Activated effector memory CD4-positive, alpha-beta T cell treated with anti-CD3 and anti-CD28 coated beads, Interleukin-2, amount 50 U/mL, for 16 hours (primary cell): ENCODE results near the gene GTF2F1.
"Not testable (repeated sequence)": the region's sequence is repeated elsewhere in the genome, so short reads cannot be mapped to it uniquely, and the experiment has no call there.

Source experiments
- DNase-seq: peaks from one replicate; pipeline ENCODE4 v3.0.0-alpha.2; 2020

The GTF2F1 gene

GRCh38 chr19:6383188-6383587, 9.8 kb downstream of the GTF2F1 start:
- no peak for DNase-seq

- DNase-seq: no peak
These were observed 11.8 kb downstream of the GTF2F1 start for GRCh38 chr19:6381030-6381750.

- no peak for DNase-seq
These were observed 13.2 kb downstream of the GTF2F1 start for GRCh38 chr19:6379744-6380143.

- DNase-seq: no peak
These were observed 14.5 kb downstream of the GTF2F1 start for GRCh38 chr19:6378486-6378885.

- peak; percentile 37 for DNase-seq
These were observed 14.9 kb downstream of the GTF2F1 start for GRCh38 chr19:6378041-6378440.

GRCh38 chr19:6376512-6377190, 16.3 kb downstream of the GTF2F1 start:
- peak; percentile 52 for DNase-seq

GRCh38 chr19:6375411-6376010, 17.5 kb downstream of the GTF2F1 start, which contains the start of gene PSPN:
TSS of gene PSPN (minus strand) at chr19:6375933. CDS start at chr19:6375849, 84 bp downstream.
- DNase-seq: peak; percentile 64

- DNase-seq: peak; percentile 57
These were observed 18.1 kb downstream of the GTF2F1 start for GRCh38 chr19:6374711-6375410.

GRCh38 chr19:6374161-6374709, 18.7 kb downstream of the GTF2F1 start:
- DNase-seq: peak; percentile 65

GRCh38 chr19:6373813-6374108, 19.2 kb downstream of the GTF2F1 start:
- DNase-seq: no peak

GRCh38 chr19:6373096-6373812, 19.7 kb downstream of the GTF2F1 start:
- DNase-seq: peak; percentile 99

- peak; percentile 98 for DNase-seq
These were observed 20.3 kb downstream of the GTF2F1 start, which contains the start of gene ALKBH7 for GRCh38 chr19:6372594-6373095. TSS of gene ALKBH7 (plus strand) at chr19:6372794. CDS start at chr19:6372821, 27 bp downstream.

GRCh38 chr19:6364353-6364752, 28.6 kb downstream of the GTF2F1 start:
- DNase-seq: no peak

GRCh38 chr19:6362351-6362801, 30.6 kb downstream of the GTF2F1 start:
- DNase-seq: peak; percentile 75

GRCh38 chr19:6362027-6362350, 31.0 kb downstream of the GTF2F1 start:
- DNase-seq: no peak

GRCh38 chr19:6360857-6361216, 32.1 kb downstream of the GTF2F1 start:
- not testable (repeated sequence) for DNase-seq

- not testable (repeated sequence) for DNase-seq
These were observed 32.5 kb downstream of the GTF2F1 start for GRCh38 chr19:6360445-6360844.

GRCh38 chr19:6359568-6360341, 33.2 kb downstream of the GTF2F1 start:
- no peak for DNase-seq

GRCh38 chr19:6358003-6358402, 35.0 kb downstream of the GTF2F1 start:
- DNase-seq: no peak

- DNase-seq: no peak
These were observed 35.8 kb downstream of the GTF2F1 start for GRCh38 chr19:6357174-6357573.

- DNase-seq: not testable (repeated sequence)
These were observed 37.5 kb downstream of the GTF2F1 start for GRCh38 chr19:6355321-6356040.
